Adrenal gland (tissue), 12 donors: ENCODE data around the gene TRIM51. TPM values are rescaled to one million over a fixed set of nuclear protein-coding genes. Genes with fewer than 3 reads are reported as not detected.

ENCODE experiments used
- DNase-seq, 7 donors: peaks; one replicate each; pipeline ENCODE4 v3.0.0-alpha.2; 2019 to 2020
- H3K27ac ChIP-seq, 5 donors: fragments of 200-600 bp; sonication (generic) in 4 of 5; 1 replicate in 3 of 5; 2 replicates in 2 of 5; pipeline versions ENCODE4 v1.5.1 to v1.8.0; 2016 to 2020; ENCODE audit warnings: mild to moderate bottlenecking in 1 of 5
- H3K27me3 ChIP-seq: fragments of 200-600 bp; 2 replicates; pipeline ENCODE4 v1.8.0; 2021
- H3K36me3 ChIP-seq, 2 donors: fragments of 200-600 bp; replicated peaks in 1 of 2; 1 replicate in 1 of 2; 2 replicates in 1 of 2; pipeline versions ENCODE4 v1.5.1 to v1.8.0; 2018 to 2022
- H3K4me1 ChIP-seq, 2 donors: fragments of 200-600 bp; replicated peaks in 1 of 2; 1 replicate in 1 of 2; 2 replicates in 1 of 2; pipeline versions ENCODE4 v1.5.1 to v1.8.0; 2018 to 2021
- H3K4me3 ChIP-seq, 4 donors: fragments of 200-600 bp; sonication (generic) in 3 of 4; one replicate each; pipeline ENCODE4 v1.5.1; 2016 to 2018
- H3K9me3 ChIP-seq, 3 donors: fragments of 200-600 bp; sonication (generic) in 1 of 3; replicated peaks in 1 of 3; 1 replicate in 2 of 3; 2 replicates in 1 of 3; pipeline versions ENCODE4 v1.5.1 to v1.8.0; 2016 to 2021
- POLR2A ChIP-seq, 2 donors: fragments of 450-650 bp; IDR thresholded peaks; one replicate each; pipeline ENCODE4 v1.6.1; 2017; ENCODE audit warnings: antibody characterized with exemption in 2 of 2, mild to moderate bottlenecking in 2 of 2, moderate library complexity in 1 of 2
- WGBS, 4 donors: extraction: QIAGEN DNeasy Blood & Tissue Kit in 2 of 4; methylation state at CpG; one replicate each; pipeline versions ENCODE4 v1.1.5 to v1.1.7; 2013 to 2017; 5-methylcytosine and 5-hydroxymethylcytosine counted together
- intact Hi-C, 2 donors: fragments of 100-400 bp; cut with DNase I; formaldehyde crosslinking; loops; one replicate each; pipeline versions ENCODE4 v1.14.1 to v1.15.0; 2022 to 2023
- polyA plus RNA-seq, 3 donors: library from polyadenylated mRNA; stranded (reverse); fragments of 200-250 nt in 2 of 3; fragments of 350-450 nt in 1 of 3; fragmentation: Illumina TruSeq in 1 of 3; extraction: RNeasy Lipid Tissue Mini Kit (QIAGEN cat#74804) in 1 of 3; gene quantifications; one replicate each; pipeline ENCODE4 v1.2.3, GENCODE V29; 2013 to 2014
- small RNA-seq, 2 donors: library from RNA; depleted of rRNA; stranded (forward); fragments of <200 nt; gene quantifications; one replicate each; pipeline ENCODE3, GENCODE V24; 2016
- total RNA-seq, 9 donors: library from RNA; depleted of rRNA in 4 of 9; stranded (reverse); fragments of >200 nt in 4 of 9; fragments of 120-200 nt in 1 of 9; fragmentation: NEBNext Ultra II Directional in 1 of 9; extraction: Animal tissue kit (Norgen Biotek cat#: 25700) in 1 of 9; gene quantifications; one replicate each; pipeline versions ENCODE4 v1.1.0 to v1.2.4, GENCODE V29; 2013 to 2023
- TF ChIP-seq, protein P1 (sequence below), 6 experiments: fragments of 450-650 bp in 4 of 6; fragments of 200-600 bp in 2 of 6; sonication (generic) in 1 of 6; IDR thresholded peaks; 1 replicate in 5 of 6; 2 replicates in 1 of 6; pipeline versions ENCODE4 v1.5.1 to v1.8.0; 2016 to 2021; ENCODE audit warnings: antibody characterized with exemption in 6 of 6, mild to moderate bottlenecking in 2 of 6, moderate library complexity in 1 of 6
- donor health status: healthy with polysubstance abuse.
- donor health status: Bipolar disorder and iron deficiency.
- donor health status: DM: yes; HTN: yes; CAD: no.
- donor health status: DM: no; HTN: no; CAD: no.
- donor health status: DM: no; HTN: no; CAD: no.
- donor health status: DM: yes; HTN: yes; CAD: no.

TRIM51 gene
- total and polyA plus RNA-seq, 12 donors = not detected

GRCh38 chr11:55936300-55936699, 53.2 kb downstream of the TRIM51 start, which contains the start of gene OR5I1:
OR5I1 (minus strand) TSS chr11:55936400; CDS start chr11:55936400, 0 bp downstream.
- Histone ChIP-seq H3K27ac (no peak within 1 kb of the TSS), H3K4me3 (no peak within 1 kb of the TSS)
- 46 to 56% (median 52%) methylated on average over 2 of the region's 2 CpGs for WGBS, 4 donors

More at GRCh38 chr11:55936300-55936699, 53.2 kb downstream of the TRIM51 start, which contains the start of gene OR5I1:
- H3K4me1 ChIP-seq = no peaks in the 10 kb centered on the region
- no peaks in the 10 kb centered on the region for H3K27me3 ChIP-seq
- H3K36me3 ChIP-seq = no peaks in the 10 kb centered on the region
- intact Hi-C loops = no loop called here
- no peak for DNase-seq
- no peaks in the 10 kb centered on the region for H3K9me3 ChIP-seq
- TF ChIP-seq POLR2A (IDR thresholded peaks at IDR 0.05) = no peak
- TF ChIP-seq, protein P1, sequence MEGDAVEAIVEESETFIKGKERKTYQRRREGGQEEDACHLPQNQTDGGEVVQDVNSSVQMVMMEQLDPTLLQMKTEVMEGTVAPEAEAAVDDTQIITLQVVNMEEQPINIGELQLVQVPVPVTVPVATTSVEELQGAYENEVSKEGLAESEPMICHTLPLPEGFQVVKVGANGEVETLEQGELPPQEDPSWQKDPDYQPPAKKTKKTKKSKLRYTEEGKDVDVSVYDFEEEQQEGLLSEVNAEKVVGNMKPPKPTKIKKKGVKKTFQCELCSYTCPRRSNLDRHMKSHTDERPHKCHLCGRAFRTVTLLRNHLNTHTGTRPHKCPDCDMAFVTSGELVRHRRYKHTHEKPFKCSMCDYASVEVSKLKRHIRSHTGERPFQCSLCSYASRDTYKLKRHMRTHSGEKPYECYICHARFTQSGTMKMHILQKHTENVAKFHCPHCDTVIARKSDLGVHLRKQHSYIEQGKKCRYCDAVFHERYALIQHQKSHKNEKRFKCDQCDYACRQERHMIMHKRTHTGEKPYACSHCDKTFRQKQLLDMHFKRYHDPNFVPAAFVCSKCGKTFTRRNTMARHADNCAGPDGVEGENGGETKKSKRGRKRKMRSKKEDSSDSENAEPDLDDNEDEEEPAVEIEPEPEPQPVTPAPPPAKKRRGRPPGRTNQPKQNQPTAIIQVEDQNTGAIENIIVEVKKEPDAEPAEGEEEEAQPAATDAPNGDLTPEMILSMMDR (IDR thresholded peaks at IDR 0.05) = no peak

Small RNAs within 50 kb of the gene (small RNA-seq; reads per million reads assigned to genes)
- 0 reads per million in 2 donors for gene AC036111.3

Other genes starting within 250 kb of the TRIM51 start
- not detected for gene OR4P4, start 248.2 kb upstream of the TRIM51 start, total RNA-seq
- gene OR4P4, start 248.2 kb upstream of the TRIM51 start, polyA plus RNA-seq = not detected
- not detected for gene OR4S2, start 235.0 kb upstream of the TRIM51 start, total RNA-seq
- not detected for gene OR4S2, start 235.0 kb upstream of the TRIM51 start, polyA plus RNA-seq
- gene OR4C6, start 221.1 kb upstream of the TRIM51 start, total RNA-seq = not detected
- not detected for gene OR4C6, start 221.1 kb upstream of the TRIM51 start, polyA plus RNA-seq
- not detected for gene OR5D13, start 109.9 kb upstream of the TRIM51 start, total RNA-seq
- gene OR5D13, start 109.9 kb upstream of the TRIM51 start, polyA plus RNA-seq = not detected
- not detected for gene OR5D14, start 87.7 kb upstream of the TRIM51 start, total RNA-seq
- gene OR5D14, start 87.7 kb upstream of the TRIM51 start, polyA plus RNA-seq = not detected
- not detected for gene OR5L1, start 71.9 kb upstream of the TRIM51 start, total RNA-seq
- gene OR5L1, start 71.9 kb upstream of the TRIM51 start, polyA plus RNA-seq = not detected
- gene OR5D18, start 63.7 kb upstream of the TRIM51 start, total RNA-seq = not detected
- gene OR5D18, start 63.7 kb upstream of the TRIM51 start, polyA plus RNA-seq = not detected
- gene OR5L2, start 56.1 kb upstream of the TRIM51 start, total RNA-seq = not detected
- not detected for gene OR5L2, start 56.1 kb upstream of the TRIM51 start, polyA plus RNA-seq
- gene OR5D16, start 44.5 kb upstream of the TRIM51 start, total RNA-seq = not detected
- not detected for gene OR5D16, start 44.5 kb upstream of the TRIM51 start, polyA plus RNA-seq
- gene OR5W2, start 31.3 kb downstream of the TRIM51 start, total RNA-seq = not detected
- gene OR5W2, start 31.3 kb downstream of the TRIM51 start, polyA plus RNA-seq = not detected
- gene OR5I1, start 53.1 kb downstream of the TRIM51 start, total RNA-seq = not detected
- not detected for gene OR5I1, start 53.1 kb downstream of the TRIM51 start, polyA plus RNA-seq
- gene OR10AG1, start 86.6 kb downstream of the TRIM51 start, total RNA-seq = not detected
- gene OR10AG1, start 86.6 kb downstream of the TRIM51 start, polyA plus RNA-seq = not detected
- not detected for gene OR5F1, start 111.3 kb downstream of the TRIM51 start, total RNA-seq
- gene OR5F1, start 111.3 kb downstream of the TRIM51 start, polyA plus RNA-seq = not detected
- not detected for gene OR5AS1, start 144.4 kb downstream of the TRIM51 start, total RNA-seq
- not detected for gene OR5AS1, start 144.4 kb downstream of the TRIM51 start, polyA plus RNA-seq
- not detected for gene OR8I2, start 210.0 kb downstream of the TRIM51 start, total RNA-seq
- gene OR8I2, start 210.0 kb downstream of the TRIM51 start, polyA plus RNA-seq = not detected
- not detected for gene OR8H2, start 220.4 kb downstream of the TRIM51 start, total RNA-seq
- not detected for gene OR8H2, start 220.4 kb downstream of the TRIM51 start, polyA plus RNA-seq
- not detected for gene OR8H3, start 239.1 kb downstream of the TRIM51 start, total RNA-seq
- not detected for gene OR8H3, start 239.1 kb downstream of the TRIM51 start, polyA plus RNA-seq